RPMI7951 (cell line): ENCODE measurements around the gene PCP2. TPM values are rescaled to one million over a fixed set of nuclear protein-coding genes. Genes with fewer than 3 reads are reported as not detected.

Experiments used
- DNase-seq: peaks from one replicate; pipeline ENCODE4 v3.0.0-alpha.2; 2012; ENCODE audit warnings: low read depth
- total RNA-seq: library from RNA; depleted of rRNA; stranded (reverse); fragments of >200 nt; shearing (Covaris generic); gene quantifications from 2 replicates; pipeline ENCODE4 v1.2.3, GENCODE V29; 2014; rRNA removed

Gene PCP2
- total RNA-seq, 1 experiment from 2014 or later, result not detected

GRCh38 chr19:7597689-7598088, 35.8 kb downstream of the PCP2 start:
- DNase-seq, result no peak

- DNase-seq, result no peak
Observed at GRCh38 chr19:7596211-7596937, 37.1 kb downstream of the PCP2 start.

- no peak for DNase-seq
Observed at GRCh38 chr19:7595466-7596133, 37.9 kb downstream of the PCP2 start, which contains the start of gene CAMSAP3. Gene CAMSAP3, plus strand, starts transcription at chr19:7595863. Its CDS starts 140 bp downstream, at chr19:7596003.

GRCh38 chr19:7590256-7590655, 43.3 kb downstream of the PCP2 start:
- no peak for DNase-seq

- DNase-seq, result no peak
Observed at GRCh38 chr19:7589822-7590221, 43.7 kb downstream of the PCP2 start.

- DNase-seq, result no peak
Observed at GRCh38 chr19:7582446-7582845, 51.1 kb downstream of the PCP2 start.

Other genes with a start within 250 kb of the PCP2 start
- 0.36 and 3.2 TPM in 2 replicates for gene PEX11G, start 144.7 kb downstream of the PCP2 start, total RNA-seq
- 35.8 and 50.3 TPM in 2 replicates for gene ZNF358, start 117.6 kb downstream of the PCP2 start, total RNA-seq
- 2.0 and 3.5 TPM in 2 replicates for gene MCOLN1, start 111.1 kb downstream of the PCP2 start, total RNA-seq
- gene PNPLA6, start 98.0 kb downstream of the PCP2 start, total RNA-seq, result 44.7 and 51.5 TPM in 2 replicates
- not detected in 2 replicates for gene CAMSAP3, start 37.9 kb downstream of the PCP2 start, total RNA-seq
- gene XAB2, start 4.2 kb downstream of the PCP2 start, total RNA-seq, result 27.7 and 29.4 TPM in 2 replicates
- 80.6 and 92.9 TPM in 2 replicates for gene PET100, start 3.9 kb downstream of the PCP2 start, total RNA-seq
- gene STXBP2, start 3.4 kb upstream of the PCP2 start, total RNA-seq, result 1.3 and 3.3 TPM in 2 replicates
- gene RETN, start 35.3 kb upstream of the PCP2 start, total RNA-seq, result not detected in 2 replicates
- gene MCEMP1, start 43.4 kb upstream of the PCP2 start, total RNA-seq, result not detected in 2 replicates
- gene TRAPPC5, start 47.1 kb upstream of the PCP2 start, total RNA-seq, result 52.6 and 61.5 TPM in 2 replicates
- not detected in 2 replicates for gene FCER2, start 68.4 kb upstream of the PCP2 start, total RNA-seq
- gene CLEC4G, start 98.4 kb upstream of the PCP2 start, total RNA-seq, result not detected in 2 replicates
- not detected in 2 replicates for gene CD209, start 113.8 kb upstream of the PCP2 start, total RNA-seq
- gene CLEC4M, start 129.5 kb upstream of the PCP2 start, total RNA-seq, result not detected in 2 replicates
- 6.8 and 8.1 TPM in 2 replicates for gene EVI5L, start 196.5 kb upstream of the PCP2 start, total RNA-seq
- not detected in 2 replicates for gene PRR36, start 240.7 kb upstream of the PCP2 start, total RNA-seq